ENCODE data around the gene DGKI. TPM values are rescaled to one million over a fixed set of nuclear protein-coding genes. Genes with fewer than 3 reads are reported as not detected.

DGKI gene
- total and polyA plus RNA-seq, 2 of the 4 experiments (the other 2 are of a cell fraction), result 3.9 to 15.8 TPM

DNA sequence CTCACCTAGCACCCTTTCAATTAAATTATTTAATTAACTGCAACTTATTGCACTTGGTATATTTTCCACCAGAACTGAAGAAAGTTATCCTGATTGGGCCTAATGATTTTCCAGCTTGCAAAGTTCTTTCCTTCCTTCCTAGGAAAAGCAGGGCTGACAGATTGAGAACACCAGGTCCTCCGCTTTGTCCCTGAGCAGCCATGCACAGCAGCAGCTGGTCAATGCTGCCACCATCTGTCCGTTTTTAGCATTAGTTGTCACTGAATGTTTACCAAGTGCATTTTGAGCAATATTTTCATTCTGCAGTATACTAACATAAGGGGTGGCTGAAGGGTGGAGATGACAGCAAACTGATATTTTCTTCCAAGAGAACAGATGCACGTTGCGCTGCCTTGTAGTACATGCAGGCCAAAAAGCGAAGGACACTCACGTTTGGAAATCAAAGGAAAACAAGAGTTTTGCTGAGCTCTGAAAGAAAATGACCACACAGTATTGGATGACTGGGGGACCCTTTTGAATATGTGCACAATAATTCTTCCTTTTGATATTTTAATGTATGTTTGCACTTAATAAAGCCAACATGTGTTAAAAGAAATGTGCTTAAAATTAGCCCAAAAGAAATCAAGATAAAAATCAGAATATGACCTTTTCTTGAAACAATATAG lies 254.4 kb downstream of the DGKI start (continued):
- no peak for TF ChIP-seq RCOR1 (IDR thresholded peaks at IDR 0.05; ENCODE audit: insufficient replicate concordance, low read length)
- TF ChIP-seq MXI1 (IDR thresholded peaks at IDR 0.05; ENCODE audit: borderline replicate concordance, low read depth, low read length), result no peak; the same call in 1 of the 2 replicates

DNA sequence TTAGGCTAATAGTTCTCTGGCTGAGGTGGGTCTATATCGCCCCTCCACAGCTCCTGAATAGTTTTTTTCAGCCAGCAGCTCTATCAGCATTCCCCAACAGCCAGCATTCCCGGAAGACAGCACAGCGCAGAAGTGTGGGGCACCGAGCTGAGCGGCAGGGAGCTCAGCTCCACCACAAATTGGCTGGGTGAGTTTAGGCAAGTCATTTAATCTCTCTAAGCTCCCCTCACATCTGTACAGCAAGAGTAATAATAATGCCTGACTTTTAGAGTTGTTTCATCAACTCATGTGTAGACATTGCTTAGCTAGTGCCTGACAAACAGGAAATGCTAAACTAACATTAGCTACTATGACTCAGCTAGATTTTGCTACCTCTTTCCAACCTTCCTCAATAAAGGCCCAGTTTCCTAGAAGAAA lies 255.3 kb downstream of the DGKI start:
- H3K27ac ChIP-seq (ENCODE audit: insufficient read depth, low read length), result peak overlapping the region; percentile 91
- peak overlapping the region; percentile 95 for H4K91ac ChIP-seq (ENCODE audit: insufficient read depth, low read depth, low read length)
- ChIA-PET CTCF (interaction anchor here (0.6 to 3.5 kb wide), 17 partner anchors 35 to 1185 kb away, joined by 3 to 34 read pairs (median 3); no protein-coding TSS in a partner anchor), POLR2A (ENCODE audit: unreplicated experiment) (interaction anchor here (0.6 to 1.5 kb wide), 2 partner anchors 136 to 343 kb away, joined by 3 to 10 read pairs; no protein-coding TSS in a partner anchor)
- dilution Hi-C loops (cut with HindIII; ENCODE audit: low sequenced_read_pairs, unreplicated experiment), result no loop called here
- H3K27me3 ChIP-seq (ENCODE audit: control insufficient read depth, insufficient read depth, low read length), result no peaks in the 10 kb centered on the region
- H3K23ac ChIP-seq (ENCODE audit: low read depth, low read length), result peak overlapping the region; percentile 81
- peak overlapping the region; percentile 77 to 92 for H4K8ac ChIP-seq (ENCODE audit: low read depth in 2 of 2, low read length in 2 of 2)
- no peaks in the 10 kb centered on the region for H3K9me3 ChIP-seq (ENCODE audit: control insufficient read depth, insufficient read depth, low read length)
- DNase-seq (peak; percentile 84), ATAC-seq (ENCODE audit: low read depth) (peak; percentile 67)
- no CpG with 5 or more reads among the region's 5 CpGs for WGBS, 2 experiments (ENCODE audit: extremely low coverage in 2 of 2, insufficient read length in 1 of 2)
- no peaks in the 10 kb centered on the region for H3K36me3 ChIP-seq (ENCODE audit: control insufficient read depth, insufficient read depth, low read length)
- peaks cover 17% of the 10 kb centered on the region for H3K4me1 ChIP-seq (ENCODE audit: control insufficient read depth, insufficient read depth, low read length)
- peak overlapping the region; percentile 96 for H2BK120ac ChIP-seq (ENCODE audit: low read depth, low read length)
- peak overlapping the region; percentile 96 for H2BK20ac ChIP-seq (ENCODE audit: low read depth, low read length)
- no peaks in the 10 kb centered on the region for H4K20me1 ChIP-seq (ENCODE audit: insufficient read depth, low read length)
- in situ Hi-C loops (cut with MboI; ENCODE audit: low sequenced_read_pairs), result loop anchor here (25.0 kb wide), 1 partner anchor 1179 kb away; no protein-coding TSS in a partner anchor
- H4K5ac ChIP-seq (ENCODE audit: low read depth, low read length), result peak overlapping the region; percentile 86
- H2AFZ ChIP-seq (replicated peaks; ENCODE audit: low read length, poor library complexity), result peak overlapping the region; percentile 72
- H3K4me3 ChIP-seq (ENCODE audit: insufficient read depth, low read depth, low read length), result no peak overlapping the region
- peak overlapping the region; percentile 92 for H2BK5ac ChIP-seq (ENCODE audit: low read depth, low read length, poor library complexity, severe bottlenecking)
- peak overlapping the region; percentile 90 for H2AK5ac ChIP-seq (ENCODE audit: low read depth, low read length)
- peaks cover 5% of the 10 kb centered on the region; the same call in 1 of the 2 replicates for H3K9me1 ChIP-seq (ENCODE audit: insufficient read depth, low read length)
- peaks cover 0 to 16% of the 10 kb centered on the region in 2 experiments; a peak in 2 of 4 replicates for H3K79me1 ChIP-seq (ENCODE audit: low read depth in 1 of 2, low read length in 2 of 2)
- no TSS peak for BruUV-seq (replicated peaks)
- H3K18ac ChIP-seq (ENCODE audit: low read depth, low read length), result peak overlapping the region; percentile 96
- H3K14ac ChIP-seq (replicated peaks; ENCODE audit: low read depth, low read length), result peak overlapping the region; percentile 82
- peak overlapping the region; percentile 89 for H3K56ac ChIP-seq (ENCODE audit: extremely low read depth, insufficient read depth, low read length)
- H3K4ac ChIP-seq (ENCODE audit: low read depth, low read length), result peak overlapping the region; percentile 95
- H3K4me2 ChIP-seq (ENCODE audit: low read depth, low read length), result peak overlapping the region; percentile 14; the same call in 1 of the 2 replicates
- H2BK15ac ChIP-seq (ENCODE audit: low read depth, low read length), result peak overlapping the region; percentile 96; the same call in 2 of the 3 replicates
- H3K9ac ChIP-seq (ENCODE audit: low read depth, low read length), result peak overlapping the region; percentile 44
- intact Hi-C loops (cut with micrococcal nuclease), result loop anchor here (5.0 to 10.0 kb wide), 8 partner anchors 249 to 1474 kb away; partner anchors contain the start of gene PTN
- H2AK9ac ChIP-seq (replicated peaks; ENCODE audit: low read depth, low read length, poor library complexity), result peak overlapping the region; percentile 57
- TF ChIP-seq, protein P1, sequence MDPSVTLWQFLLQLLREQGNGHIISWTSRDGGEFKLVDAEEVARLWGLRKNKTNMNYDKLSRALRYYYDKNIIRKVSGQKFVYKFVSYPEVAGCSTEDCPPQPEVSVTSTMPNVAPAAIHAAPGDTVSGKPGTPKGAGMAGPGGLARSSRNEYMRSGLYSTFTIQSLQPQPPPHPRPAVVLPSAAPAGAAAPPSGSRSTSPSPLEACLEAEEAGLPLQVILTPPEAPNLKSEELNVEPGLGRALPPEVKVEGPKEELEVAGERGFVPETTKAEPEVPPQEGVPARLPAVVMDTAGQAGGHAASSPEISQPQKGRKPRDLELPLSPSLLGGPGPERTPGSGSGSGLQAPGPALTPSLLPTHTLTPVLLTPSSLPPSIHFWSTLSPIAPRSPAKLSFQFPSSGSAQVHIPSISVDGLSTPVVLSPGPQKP (IDR thresholded peaks at IDR 0.05; ENCODE audit: borderline replicate concordance, low read depth, low read length), result no peak
- TF ChIP-seq CHD1 (IDR thresholded peaks at IDR 0.05; ENCODE audit: low read depth, low read length) (no peak), MXI1 (IDR thresholded peaks at IDR 0.05; ENCODE audit: borderline replicate concordance, low read depth, low read length) (no peak), POLR2A (IDR thresholded peaks at IDR 0.05; ENCODE audit: low read depth, low read length) (no peak), CEBPB (IDR thresholded peaks at IDR 0.05; ENCODE audit: low read depth, low read length) (peak; percentile 49), RCOR1 (IDR thresholded peaks at IDR 0.05; ENCODE audit: insufficient replicate concordance, low read length) (no peak), FOS (IDR thresholded peaks at IDR 0.05; ENCODE audit: low read depth, low read length) (peak; percentile 58), RAD21 (IDR thresholded peaks at IDR 0.05; ENCODE audit: low read length) (no peak; the same call in 1 of the 2 replicates), RFX5 (IDR thresholded peaks at IDR 0.05; ENCODE audit: low read depth, low read length) (no peak), NFE2L2 (IDR thresholded peaks at IDR 0.05; ENCODE audit: low read depth, low read length) (peak; percentile 98), MAFK (IDR thresholded peaks at IDR 0.05; ENCODE audit: low read depth, low read length) (peak; percentile 82), SMC3 (IDR thresholded peaks at IDR 0.05; ENCODE audit: low read depth, low read length) (no peak; the same call in 1 of the 2 replicates)
- TF ChIP-seq, protein P2, sequence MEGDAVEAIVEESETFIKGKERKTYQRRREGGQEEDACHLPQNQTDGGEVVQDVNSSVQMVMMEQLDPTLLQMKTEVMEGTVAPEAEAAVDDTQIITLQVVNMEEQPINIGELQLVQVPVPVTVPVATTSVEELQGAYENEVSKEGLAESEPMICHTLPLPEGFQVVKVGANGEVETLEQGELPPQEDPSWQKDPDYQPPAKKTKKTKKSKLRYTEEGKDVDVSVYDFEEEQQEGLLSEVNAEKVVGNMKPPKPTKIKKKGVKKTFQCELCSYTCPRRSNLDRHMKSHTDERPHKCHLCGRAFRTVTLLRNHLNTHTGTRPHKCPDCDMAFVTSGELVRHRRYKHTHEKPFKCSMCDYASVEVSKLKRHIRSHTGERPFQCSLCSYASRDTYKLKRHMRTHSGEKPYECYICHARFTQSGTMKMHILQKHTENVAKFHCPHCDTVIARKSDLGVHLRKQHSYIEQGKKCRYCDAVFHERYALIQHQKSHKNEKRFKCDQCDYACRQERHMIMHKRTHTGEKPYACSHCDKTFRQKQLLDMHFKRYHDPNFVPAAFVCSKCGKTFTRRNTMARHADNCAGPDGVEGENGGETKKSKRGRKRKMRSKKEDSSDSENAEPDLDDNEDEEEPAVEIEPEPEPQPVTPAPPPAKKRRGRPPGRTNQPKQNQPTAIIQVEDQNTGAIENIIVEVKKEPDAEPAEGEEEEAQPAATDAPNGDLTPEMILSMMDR (conservative IDR thresholded peaks at IDR 0.05; ENCODE audit: low read depth, low read length), result no peak
